Neural cell (in vitro differentiated cells): ENCODE data around the gene ELOVL1. TPM values are rescaled to one million over a fixed set of nuclear protein-coding genes. Genes with fewer than 3 reads are reported as not detected.

Source experiments
- H2AFZ ChIP-seq: fragments of 200-600, 300-800 bp; sonication (generic), shearing (Covaris generic); 2 replicates; pipeline ENCODE4 v1.6.0; 2014; ENCODE audit warnings: low read depth, mild to moderate bottlenecking, antibody characterized with exemption, low read length, moderate library complexity
- H3F3A ChIP-seq: fragments of 200-600 bp; shearing (Covaris generic); 2 replicates; pipeline ENCODE4 v1.6.1; 2016; ENCODE audit warnings: mild to moderate bottlenecking, moderate library complexity, mixed read lengths, antibody characterized with exemption, low read length; ENCODE audit not compliant: insufficient read depth, poor library complexity, severe bottlenecking
- H3K27ac ChIP-seq: fragments of 200-600, 300-800 bp; sonication (generic), shearing (Covaris generic); 2 replicates; pipeline ENCODE4 v1.5.1; 2014; ENCODE audit warnings: mild to moderate bottlenecking, low read length, moderate library complexity
- H3K27me3 ChIP-seq: fragments of 300-800, 200-600 bp; sonication (generic), shearing (Covaris generic); 2 replicates; pipeline ENCODE4 v1.6.0; 2014; ENCODE audit warnings: mild to moderate bottlenecking, low read depth, low read length, moderate library complexity; ENCODE audit not compliant: insufficient read depth
- H3K36me3 ChIP-seq: fragments of 300-800, 200-600 bp; sonication (generic), shearing (Covaris generic); 2 replicates; pipeline ENCODE4 v1.5.1; 2014; ENCODE audit warnings: mild to moderate bottlenecking, antibody characterized with exemption, low read length, moderate library complexity; ENCODE audit not compliant: insufficient read depth
- H3K4me2 ChIP-seq: fragments of 300-800, 200-600 bp; sonication (generic), shearing (Covaris generic); 2 replicates; pipeline ENCODE4 v1.6.0; 2014; ENCODE audit warnings: mild to moderate bottlenecking, low read length
- H3K4me3 ChIP-seq: fragments of 300-800, 200-600 bp; sonication (generic), shearing (Covaris generic); 2 replicates; pipeline ENCODE4 v1.5.1; 2014; ENCODE audit warnings: mild to moderate bottlenecking, low read length, moderate library complexity
- H3K79me2 ChIP-seq: fragments of 200-600 bp; shearing (Covaris generic); replicated peaks from 2 replicates; pipeline ENCODE4 v1.6.0; 2014; ENCODE audit warnings: mild to moderate bottlenecking, low read length, moderate library complexity; ENCODE audit not compliant: insufficient read depth
- H3K9ac ChIP-seq: fragments of 300-800, 200-600 bp; sonication (generic), shearing (Covaris generic); 2 replicates; pipeline ENCODE4 v1.6.1; 2016; ENCODE audit warnings: mild to moderate bottlenecking, low read length, mixed read lengths
- H3K9me2 ChIP-seq: fragments of 200-600 bp; shearing (Covaris generic); 2 replicates; pipeline ENCODE4 v1.6.1; 2016; ENCODE audit warnings: mild to moderate bottlenecking, low read length, mixed read lengths; ENCODE audit not compliant: insufficient read depth
- H3K9me3 ChIP-seq: fragments of 200-600, 300-800 bp; sonication (generic), shearing (Covaris generic); 2 replicates; pipeline ENCODE4 v1.6.1; 2016; ENCODE audit warnings: mild to moderate bottlenecking, mixed run types, low read length, moderate library complexity, mixed read lengths
- H4K20me1 ChIP-seq: fragments of 200-600 bp; shearing (Covaris generic); 2 replicates; pipeline ENCODE4 v1.6.1; 2016; ENCODE audit warnings: mild to moderate bottlenecking, mixed run types; ENCODE audit not compliant: insufficient read depth
- CTCF ChIP-seq: fragments of 450-650 bp; IDR thresholded peaks from 2 replicates; pipeline ENCODE4 v1.5.1; 2014; ENCODE audit warnings: antibody characterized with exemption, mild to moderate bottlenecking, moderate library complexity; ENCODE audit not compliant: poor library complexity, severe bottlenecking
- EP300 ChIP-seq: fragments of 450-650 bp; conservative IDR thresholded peaks from 2 replicates; pipeline ENCODE4 v1.6.1; 2014; ENCODE audit warnings: antibody characterized with exemption, mild to moderate bottlenecking, moderate library complexity; ENCODE audit not compliant: poor library complexity, severe bottlenecking
- EZH2 ChIP-seq: fragments of 200-600, 300-800 bp; shearing (Covaris generic), sonication (generic); IDR thresholded peaks from 2 replicates; pipeline ENCODE4 v1.6.1; 2014; ENCODE audit warnings: antibody characterized with exemption, low read length, borderline replicate concordance, mild to moderate bottlenecking; ENCODE audit not compliant: insufficient read depth, poor library complexity, severe bottlenecking
- MXI1 ChIP-seq: fragments of 450-650 bp; conservative IDR thresholded peaks from 2 replicates; pipeline ENCODE4 v1.6.1; 2014; ENCODE audit warnings: antibody characterized with exemption, mild to moderate bottlenecking; ENCODE audit not compliant: poor library complexity, severe bottlenecking
- POLR2AphosphoS5 ChIP-seq: IDR thresholded peaks from 2 replicates; pipeline ENCODE4 v1.6.1; 2012
- RAD21 ChIP-seq: fragments of 450-650 bp; conservative IDR thresholded peaks from 2 replicates; pipeline ENCODE4 v1.6.1; 2014; ENCODE audit warnings: antibody characterized with exemption, mild to moderate bottlenecking, moderate library complexity
- SMC3 ChIP-seq: fragments of 450-650 bp; conservative IDR thresholded peaks from 2 replicates; pipeline ENCODE4 v1.6.1; 2014; ENCODE audit warnings: antibody characterized with exemption, mild to moderate bottlenecking, moderate library complexity; ENCODE audit not compliant: poor library complexity
- TAF1 ChIP-seq: IDR thresholded peaks from 2 replicates; pipeline ENCODE4 v1.6.1; 2012; ENCODE audit warnings: low read depth
- polyA plus RNA-seq: library from polyadenylated mRNA; depleted of rRNA; stranded (reverse); fragments of >200 nt; gene quantifications from 2 replicates; pipeline ENCODE4 v1.2.3, GENCODE V29; 2014

ELOVL1 gene
- polyA plus RNA-seq, 1 donor from 2014 or later, result 12.9 TPM

- Histone ChIP-seq H3K9ac (no peak overlapping the region), H3K27me3 (no peaks in the 10 kb centered on the region), H3K9me3 (peaks cover 5% of the 10 kb centered on the region), H3K36me3 (no peaks in the 10 kb centered on the region), H3F3A (no peaks in the 10 kb centered on the region), H3K4me2 (no peak overlapping the region), H3K9me2 (no peaks in the 10 kb centered on the region), H4K20me1 (no peaks in the 10 kb centered on the region), H3K79me2 (no peaks in the 10 kb centered on the region), H3K27ac (no peak overlapping the region), H2AFZ (no peak overlapping the region), H3K4me3 (no peak overlapping the region)
- TF ChIP-seq MXI1 (no peak), POLR2AphosphoS5 (no peak), TAF1 (no peak), RAD21 (no peak), SMC3 (no peak), EZH2 (no peak), CTCF (no peak)
Measured at GRCh38 chr1:43329995-43330751, 37.6 kb downstream of the ELOVL1 start.

DNA sequence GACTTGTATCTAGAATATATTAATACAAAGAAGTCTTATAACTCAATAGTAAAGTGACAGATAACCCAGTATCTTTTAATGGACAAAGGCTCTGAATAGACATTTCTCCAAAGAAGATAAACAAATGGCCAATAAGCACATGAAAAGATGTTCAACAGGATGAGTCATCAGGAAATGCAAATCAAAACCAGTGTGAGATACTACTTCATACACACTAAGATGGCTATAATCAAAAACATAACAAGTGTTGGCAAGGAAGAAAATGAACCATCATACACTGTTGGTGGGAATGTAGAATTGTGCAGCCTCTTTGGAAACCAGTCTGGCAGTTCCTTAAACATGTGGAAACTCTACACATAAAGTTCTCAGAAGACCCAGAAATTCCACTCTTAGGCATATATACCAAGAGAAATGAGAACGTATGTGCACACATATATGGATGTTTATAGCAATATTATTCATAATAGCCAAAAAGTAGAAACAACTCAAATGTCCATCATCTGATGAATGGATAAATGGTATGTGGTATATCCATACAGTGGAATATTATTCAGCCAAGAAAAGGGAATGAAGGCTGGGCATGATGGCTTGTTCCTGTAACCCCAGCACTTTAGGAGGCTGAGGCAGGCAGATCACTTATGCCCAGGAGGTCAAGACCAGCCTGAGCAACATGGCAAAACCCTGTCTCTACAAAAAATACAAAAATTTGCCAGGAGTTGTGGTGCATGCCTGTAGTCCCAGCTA lies 40.1 kb downstream of the ELOVL1 start:
- Histone ChIP-seq H3K36me3 (no peaks in the 10 kb centered on the region), H3K9me3 (peaks cover 5% of the 10 kb centered on the region), H3K9ac (no peak overlapping the region), H3K4me2 (no peak overlapping the region), H3K79me2 (no peaks in the 10 kb centered on the region), H2AFZ (no peak overlapping the region), H4K20me1 (no peaks in the 10 kb centered on the region), H3K27ac (no peak overlapping the region), H3F3A (no peaks in the 10 kb centered on the region), H3K9me2 (no peaks in the 10 kb centered on the region), H3K4me3 (no peak overlapping the region), H3K27me3 (no peaks in the 10 kb centered on the region)
- TF ChIP-seq CTCF (no peak), RAD21 (no peak), EP300 (no peak), POLR2AphosphoS5 (no peak), MXI1 (no peak)
